Prostate gland (tissue), 2 donors: Measurements from ENCODE around the gene DLG4.

Experiments
- POLR2A ChIP-seq: fragments of 450-650 bp; IDR thresholded peaks from one replicate; pipeline ENCODE4 v1.6.1; 2016; ENCODE audit warnings: antibody characterized with exemption, mild to moderate bottlenecking
- TF ChIP-seq, protein P1 (sequence below), 4 experiments: fragments of 200-600 bp in 2 of 4; fragments of 450-650 bp in 2 of 4; sonication (generic) in 2 of 4; IDR thresholded peaks; 1 replicate in 3 of 4; 2 replicates in 1 of 4; pipeline ENCODE4 v1.5.1; 2016 to 2019; ENCODE audit warnings: antibody characterized with exemption in 4 of 4, mild to moderate bottlenecking in 2 of 4, moderate library complexity in 2 of 4

DNA sequence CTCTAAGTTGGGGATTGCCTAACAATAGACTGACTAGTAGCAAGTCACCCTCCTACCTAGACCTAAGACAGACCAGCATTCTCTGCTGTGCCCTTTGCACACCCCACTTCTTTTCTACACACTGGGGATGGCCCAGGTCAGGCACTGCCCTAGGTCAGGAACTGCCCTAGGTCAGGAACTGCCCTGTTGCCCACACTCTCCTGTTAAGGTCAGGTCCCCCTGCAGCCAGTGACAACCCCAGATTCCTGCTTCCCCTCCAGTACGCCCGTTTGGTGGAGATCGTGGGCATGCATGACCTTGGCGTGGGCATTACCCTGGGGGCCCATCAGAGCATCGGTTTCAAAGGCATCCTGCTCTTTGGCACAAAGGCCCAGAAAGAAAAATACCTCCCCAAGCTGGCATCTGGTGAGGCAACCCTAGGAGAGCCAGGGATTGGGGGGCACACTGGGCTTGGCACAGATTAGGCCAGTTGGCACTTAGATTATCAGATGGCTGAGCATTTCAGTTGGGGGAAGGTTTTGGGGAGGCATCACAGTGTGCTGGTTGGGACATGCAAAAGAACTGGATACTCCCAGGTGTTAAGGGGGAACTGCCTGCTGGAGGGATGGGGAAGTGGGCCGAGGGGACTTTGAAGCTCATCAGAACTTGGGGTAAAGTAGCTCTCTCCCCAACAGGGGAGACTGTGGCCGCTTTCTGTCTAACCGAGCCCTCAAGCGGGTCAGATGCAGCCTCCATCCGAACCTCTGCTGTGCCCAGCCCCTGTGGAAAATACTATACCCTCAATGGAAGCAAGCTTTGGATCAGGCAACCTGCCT is 1.8 kb upstream of the DLG4 start:
- TF ChIP-seq, protein P1, sequence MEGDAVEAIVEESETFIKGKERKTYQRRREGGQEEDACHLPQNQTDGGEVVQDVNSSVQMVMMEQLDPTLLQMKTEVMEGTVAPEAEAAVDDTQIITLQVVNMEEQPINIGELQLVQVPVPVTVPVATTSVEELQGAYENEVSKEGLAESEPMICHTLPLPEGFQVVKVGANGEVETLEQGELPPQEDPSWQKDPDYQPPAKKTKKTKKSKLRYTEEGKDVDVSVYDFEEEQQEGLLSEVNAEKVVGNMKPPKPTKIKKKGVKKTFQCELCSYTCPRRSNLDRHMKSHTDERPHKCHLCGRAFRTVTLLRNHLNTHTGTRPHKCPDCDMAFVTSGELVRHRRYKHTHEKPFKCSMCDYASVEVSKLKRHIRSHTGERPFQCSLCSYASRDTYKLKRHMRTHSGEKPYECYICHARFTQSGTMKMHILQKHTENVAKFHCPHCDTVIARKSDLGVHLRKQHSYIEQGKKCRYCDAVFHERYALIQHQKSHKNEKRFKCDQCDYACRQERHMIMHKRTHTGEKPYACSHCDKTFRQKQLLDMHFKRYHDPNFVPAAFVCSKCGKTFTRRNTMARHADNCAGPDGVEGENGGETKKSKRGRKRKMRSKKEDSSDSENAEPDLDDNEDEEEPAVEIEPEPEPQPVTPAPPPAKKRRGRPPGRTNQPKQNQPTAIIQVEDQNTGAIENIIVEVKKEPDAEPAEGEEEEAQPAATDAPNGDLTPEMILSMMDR (IDR thresholded peaks at IDR 0.05): no peak
- no peak for TF ChIP-seq POLR2A
